Gastrocnemius medialis (tissue), 4 donors: Measurements from ENCODE around the gene CHCHD6.

ENCODE experiments used
- POLR2A ChIP-seq, 2 donors: fragments of 450-650 bp; IDR thresholded peaks; one replicate each; pipeline ENCODE4 v1.6.1; 2017; ENCODE audit warnings: antibody characterized with exemption in 2 of 2, mild to moderate bottlenecking in 2 of 2, moderate library complexity in 2 of 2
- TF ChIP-seq, protein P1 (sequence below), 5 experiments: fragments of 450-650 bp in 3 of 5; fragments of 200-600 bp in 2 of 5; sonication (generic) in 2 of 5; IDR thresholded peaks in 4 of 5; conservative IDR thresholded peaks in 1 of 5; 1 replicate in 4 of 5; 2 replicates in 1 of 5; pipeline ENCODE4 v1.5.1; 2016 to 2019; ENCODE audit warnings: antibody characterized with exemption in 5 of 5, mild to moderate bottlenecking in 3 of 5, moderate library complexity in 3 of 5

DNA sequence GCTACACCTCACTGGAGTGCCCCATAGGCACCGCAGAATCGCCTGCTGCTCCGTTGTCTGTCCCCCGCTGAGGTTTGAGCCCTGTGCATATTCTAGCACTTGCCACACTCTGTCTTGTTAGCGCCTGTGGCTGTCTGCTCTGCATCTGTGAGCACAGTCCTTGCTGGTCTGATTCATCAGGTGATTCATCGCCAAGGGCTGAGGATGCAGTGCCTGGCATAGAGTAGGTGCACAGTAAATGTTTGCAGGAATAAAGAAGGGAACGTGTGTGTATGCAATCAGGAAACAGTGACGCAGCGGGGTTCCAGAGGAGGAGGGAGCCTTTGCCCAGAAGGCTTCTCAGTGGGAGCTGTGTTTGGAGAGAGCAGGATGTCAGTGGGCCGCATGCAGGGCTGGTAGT is 154.8 kb downstream of the CHCHD6 start:
- TF ChIP-seq, protein P1, sequence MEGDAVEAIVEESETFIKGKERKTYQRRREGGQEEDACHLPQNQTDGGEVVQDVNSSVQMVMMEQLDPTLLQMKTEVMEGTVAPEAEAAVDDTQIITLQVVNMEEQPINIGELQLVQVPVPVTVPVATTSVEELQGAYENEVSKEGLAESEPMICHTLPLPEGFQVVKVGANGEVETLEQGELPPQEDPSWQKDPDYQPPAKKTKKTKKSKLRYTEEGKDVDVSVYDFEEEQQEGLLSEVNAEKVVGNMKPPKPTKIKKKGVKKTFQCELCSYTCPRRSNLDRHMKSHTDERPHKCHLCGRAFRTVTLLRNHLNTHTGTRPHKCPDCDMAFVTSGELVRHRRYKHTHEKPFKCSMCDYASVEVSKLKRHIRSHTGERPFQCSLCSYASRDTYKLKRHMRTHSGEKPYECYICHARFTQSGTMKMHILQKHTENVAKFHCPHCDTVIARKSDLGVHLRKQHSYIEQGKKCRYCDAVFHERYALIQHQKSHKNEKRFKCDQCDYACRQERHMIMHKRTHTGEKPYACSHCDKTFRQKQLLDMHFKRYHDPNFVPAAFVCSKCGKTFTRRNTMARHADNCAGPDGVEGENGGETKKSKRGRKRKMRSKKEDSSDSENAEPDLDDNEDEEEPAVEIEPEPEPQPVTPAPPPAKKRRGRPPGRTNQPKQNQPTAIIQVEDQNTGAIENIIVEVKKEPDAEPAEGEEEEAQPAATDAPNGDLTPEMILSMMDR (IDR thresholded peaks at IDR 0.05 in 4 of 5, conservative IDR thresholded peaks at IDR 0.05 in 1 of 5): no peak
- no peak for TF ChIP-seq POLR2A (IDR thresholded peaks at IDR 0.05)
